Measurements from ENCODE around the gene COL2A1.

COL2A1 gene

DNA sequence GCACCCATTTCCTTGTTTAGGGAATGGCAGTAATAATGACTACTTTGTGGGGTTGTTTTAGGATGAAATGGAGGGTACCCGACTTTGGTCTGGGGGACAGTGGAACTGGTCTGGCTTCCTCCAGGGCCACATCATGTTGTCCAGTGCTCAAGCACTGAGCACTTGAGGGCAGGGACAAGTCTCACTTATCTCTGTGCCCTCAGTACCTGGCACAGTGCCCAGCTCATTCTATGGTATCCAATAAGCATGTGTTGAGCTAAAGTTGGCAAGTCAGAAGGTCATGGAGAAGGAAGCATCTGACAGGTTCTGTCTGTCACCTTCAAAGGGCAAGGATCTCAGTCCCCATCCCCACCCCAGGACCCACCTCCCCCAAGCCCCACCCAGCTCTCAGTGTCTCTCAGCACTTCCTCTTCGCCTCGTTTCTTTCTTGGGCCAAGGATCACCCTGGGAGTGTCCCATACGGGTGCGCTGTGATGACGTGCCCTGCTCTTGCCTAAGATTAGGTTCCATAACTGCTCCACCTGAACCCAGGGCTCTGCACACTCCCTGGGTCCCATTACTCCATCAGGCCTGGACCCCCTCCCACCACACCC lies 65.2 kb downstream of the COL2A1 start:
- no peak for DNase-seq (ENCODE audit: low read depth in 1 of 2, low spot score in 1 of 2)
- TF ChIP-seq JUND (IDR thresholded peaks at IDR 0.05; ENCODE audit: low read depth), result no peak
- in situ Hi-C loops (cut with HindIII; ENCODE audit: low pct_unique_long_range_greater_than_20kb, low sequenced_read_pairs), result no loop called here

DNA sequence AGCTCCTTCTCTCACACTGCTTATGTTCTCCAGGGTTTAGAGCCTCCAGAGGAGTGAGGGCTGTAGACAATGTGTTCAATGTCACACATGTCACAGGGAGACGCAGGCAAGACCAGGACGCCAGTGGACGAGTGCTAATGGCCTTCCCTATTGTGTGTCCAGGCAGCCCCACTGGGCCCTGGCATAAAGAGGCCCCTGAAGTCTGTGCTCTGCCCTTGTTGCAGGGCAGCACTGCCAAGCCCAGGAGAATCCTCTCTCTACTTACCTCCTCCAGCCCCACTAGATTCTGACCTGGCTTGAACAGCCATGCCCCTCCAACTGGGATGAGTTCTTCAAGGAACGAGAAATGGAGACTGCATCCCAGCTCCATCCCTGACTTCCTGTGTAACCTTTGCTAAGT lies 65.7 kb downstream of the COL2A1 start:
- in situ Hi-C loops (cut with HindIII; ENCODE audit: low pct_unique_long_range_greater_than_20kb, low sequenced_read_pairs), result no loop called here
- TF ChIP-seq JUND (IDR thresholded peaks at IDR 0.05; ENCODE audit: low read depth), result no peak
- no peak for DNase-seq (ENCODE audit: low read depth in 1 of 2, low spot score in 1 of 2)

DNA sequence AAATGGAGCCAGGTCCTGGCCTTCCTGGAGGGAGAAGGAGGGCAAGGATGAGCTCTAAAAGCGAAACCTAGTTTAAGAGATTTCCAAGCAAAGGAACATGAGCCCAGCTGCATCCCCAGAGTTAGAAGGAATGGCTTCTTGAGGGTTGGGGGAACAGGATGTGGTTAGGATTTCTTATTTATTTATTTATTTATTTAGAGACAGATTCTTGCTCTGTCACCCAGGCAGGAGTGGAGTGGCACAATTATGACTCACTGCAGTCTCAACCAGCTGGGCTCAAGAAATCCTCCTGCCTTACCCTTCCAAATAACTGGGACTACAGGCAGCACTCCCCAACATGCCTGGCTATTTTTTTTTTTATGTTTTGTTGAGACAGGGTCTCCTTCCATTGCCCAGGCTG lies 66.2 kb downstream of the COL2A1 start:
- in situ Hi-C loops (cut with HindIII; ENCODE audit: low pct_unique_long_range_greater_than_20kb, low sequenced_read_pairs), result no loop called here
- TF ChIP-seq JUND (IDR thresholded peaks at IDR 0.05; ENCODE audit: low read depth), result no peak
- DNase-seq (ENCODE audit: low read depth in 1 of 2, low spot score in 1 of 2), result no peak

DNA sequence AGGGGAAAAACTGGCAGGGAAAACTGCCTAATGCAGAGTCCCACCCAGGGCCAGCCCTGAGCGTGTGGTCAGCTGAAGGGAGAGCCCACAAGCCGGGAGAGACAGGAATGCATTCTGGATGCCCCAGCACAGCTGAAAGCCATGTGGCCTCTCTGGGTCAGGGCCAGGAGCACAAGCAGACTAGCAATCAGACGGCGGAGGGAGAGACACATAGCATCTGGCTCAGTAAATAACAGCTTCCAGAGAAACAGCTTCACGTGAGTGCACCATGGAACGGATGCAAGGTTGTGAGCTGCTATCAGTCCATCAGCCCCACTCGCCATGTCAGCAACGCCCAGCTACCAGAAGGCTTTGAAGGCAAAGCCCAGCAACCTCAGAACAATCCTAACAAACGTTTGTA lies 69.1 kb downstream of the COL2A1 start:
- in situ Hi-C loops (cut with HindIII; ENCODE audit: low pct_unique_long_range_greater_than_20kb, low sequenced_read_pairs), result no loop called here
- DNase-seq (ENCODE audit: low read depth in 1 of 2, low spot score in 1 of 2), result no peak
- TF ChIP-seq JUND (IDR thresholded peaks at IDR 0.05; ENCODE audit: low read depth), result no peak

DNA sequence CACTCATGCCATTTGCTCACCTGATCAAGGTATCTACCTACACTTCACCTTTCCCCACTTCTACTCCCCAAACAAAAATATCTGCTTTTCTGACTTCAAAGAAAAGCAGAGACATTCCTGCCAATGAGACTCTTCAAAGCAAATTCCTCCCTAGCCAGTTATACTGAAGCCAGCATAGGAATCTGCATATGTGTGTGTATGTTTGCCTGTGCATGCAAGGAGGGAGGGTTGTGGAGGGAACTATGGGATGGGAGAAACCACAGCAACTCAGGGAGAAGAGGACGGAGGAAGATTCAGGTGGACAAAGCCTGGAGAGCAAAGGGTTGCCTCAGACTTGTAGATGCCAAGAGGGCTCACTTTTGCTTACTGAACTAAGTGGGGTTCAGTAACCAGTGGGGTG lies 73.1 kb downstream of the COL2A1 start:
- no peak for TF ChIP-seq JUND (IDR thresholded peaks at IDR 0.05; ENCODE audit: low read depth)
- peak in 1 of 2 experiments; percentile 68 for DNase-seq (ENCODE audit: low read depth in 1 of 2, low spot score in 1 of 2)
- in situ Hi-C loops (cut with HindIII; ENCODE audit: low pct_unique_long_range_greater_than_20kb, low sequenced_read_pairs), result no loop called here

DNA sequence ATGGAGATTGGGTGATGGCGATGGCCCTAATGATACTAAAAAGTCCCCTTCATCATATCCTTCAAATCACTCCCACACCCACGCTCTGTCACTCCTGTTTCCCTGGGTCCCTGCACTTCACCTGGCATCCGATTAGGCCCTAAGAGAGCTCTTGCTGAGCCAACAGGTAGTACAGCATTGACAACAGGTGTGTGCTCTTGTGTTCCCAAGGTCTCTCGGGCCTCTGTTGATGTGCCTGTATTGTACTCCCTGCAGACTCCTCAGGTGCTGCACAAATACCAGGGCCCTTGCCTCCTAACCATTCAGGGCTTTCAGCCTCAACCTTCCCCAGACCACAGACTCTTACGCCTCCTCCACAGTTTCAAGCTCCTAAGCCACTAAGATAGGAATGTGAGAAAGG lies 73.6 kb downstream of the COL2A1 start:
- no peak for DNase-seq (ENCODE audit: low read depth in 1 of 2, low spot score in 1 of 2)
- TF ChIP-seq JUND (IDR thresholded peaks at IDR 0.05; ENCODE audit: low read depth), result no peak
- in situ Hi-C loops (cut with HindIII; ENCODE audit: low pct_unique_long_range_greater_than_20kb, low sequenced_read_pairs), result no loop called here

DNA sequence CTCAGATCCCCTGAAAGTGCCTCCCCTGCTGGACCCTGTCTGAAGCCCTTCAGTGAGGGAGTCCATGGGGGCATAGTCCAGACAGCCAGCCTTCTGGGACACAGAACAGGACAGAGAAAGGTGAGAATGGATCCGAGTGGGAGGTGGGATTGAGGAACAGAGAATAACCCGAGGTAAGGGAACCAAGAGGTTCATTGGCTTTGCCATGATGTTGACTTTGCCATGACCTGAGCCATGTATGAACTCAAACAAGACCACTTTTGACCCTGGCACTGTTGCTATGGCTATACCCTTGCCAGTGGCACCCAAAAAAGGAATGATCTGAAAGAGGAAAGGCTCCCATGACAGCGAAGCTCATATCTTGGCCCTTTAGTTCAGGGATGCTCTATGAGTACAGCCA lies 76.9 kb downstream of the COL2A1 start:
- in situ Hi-C loops (cut with HindIII; ENCODE audit: low pct_unique_long_range_greater_than_20kb, low sequenced_read_pairs), result no loop called here
- DNase-seq (ENCODE audit: low read depth in 1 of 2, low spot score in 1 of 2), result no peak
- no peak for TF ChIP-seq JUND (IDR thresholded peaks at IDR 0.05; ENCODE audit: low read depth)

All from T47D (cell line).